ENCODE measurements around the gene HCLS1. TPM values are rescaled to one million over a fixed set of nuclear protein-coding genes. Genes with fewer than 3 reads are reported as not detected.
"Not testable (repeated sequence)": the region's sequence is repeated elsewhere in the genome, so short reads cannot be mapped to it uniquely, and the experiment has no call there.

HCLS1 gene
- total RNA-seq, 2 experiments from 2014 or later: 183 to 193 TPM

DNA sequence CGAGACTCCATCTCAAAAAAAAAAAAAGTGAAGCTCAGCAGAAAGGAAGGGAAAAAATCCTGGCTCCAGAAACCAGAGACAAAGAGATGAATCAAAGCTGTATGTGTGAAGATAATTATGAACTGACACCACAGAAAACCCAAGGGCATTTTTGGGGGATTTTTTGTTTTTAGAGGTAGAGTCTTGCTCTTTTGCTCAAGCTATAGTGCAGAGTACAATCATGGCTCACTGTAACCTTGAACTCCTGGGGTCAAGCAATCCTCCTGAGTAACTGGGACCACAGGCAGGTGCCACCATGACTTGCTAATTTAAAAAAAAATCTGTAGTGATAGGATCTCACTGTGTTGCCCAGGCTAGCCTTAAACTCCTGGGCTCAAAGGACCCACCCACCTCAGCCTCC is 22.8 kb downstream of the HCLS1 start:
- Mint-ChIP-seq H3K27ac (peak overlapping the region; percentile 65), H3K27me3 (no peaks in the 10 kb centered on the region), H3K9me3 (no peaks in the 10 kb centered on the region)

DNA sequence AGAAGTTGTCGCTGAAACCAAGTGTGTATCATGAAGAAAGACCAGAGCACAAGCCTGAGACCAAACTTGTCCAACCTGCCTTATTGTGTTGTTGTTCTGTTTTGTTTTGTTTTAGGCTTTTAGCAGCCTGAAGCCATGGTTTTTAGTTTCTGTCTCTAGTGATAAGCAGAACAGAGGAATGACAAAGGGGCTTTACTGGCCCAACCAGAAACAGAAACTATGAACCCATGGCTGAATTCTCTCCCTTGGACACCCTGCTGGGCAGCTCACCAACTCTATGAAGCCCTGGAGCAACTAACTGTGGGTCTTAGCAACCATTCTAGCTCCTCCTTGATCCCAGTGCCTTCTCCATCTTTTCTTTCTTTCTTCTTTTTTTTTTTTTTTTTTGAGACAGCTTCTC is 30.3 kb downstream of the HCLS1 start:
- no peak for DNase-seq
- Mint-ChIP-seq H3K4me3 (no peak overlapping the region), H3K4me1 (no peaks in the 10 kb centered on the region), H3K36me3 (peaks cover 41% of the 10 kb centered on the region), H3K9me3 (no peaks in the 10 kb centered on the region), H3K27ac (peak overlapping the region; percentile 53), H3K27me3 (no peaks in the 10 kb centered on the region)

More for the DNA sequence above, 22.8 kb downstream of the HCLS1 start:
- Mint-ChIP-seq H3K4me1 (peaks cover 24% of the 10 kb centered on the region), H3K4me3 (no peak overlapping the region), H3K36me3 (peaks cover 53% of the 10 kb centered on the region)
- DNase-seq: no peak

DNA sequence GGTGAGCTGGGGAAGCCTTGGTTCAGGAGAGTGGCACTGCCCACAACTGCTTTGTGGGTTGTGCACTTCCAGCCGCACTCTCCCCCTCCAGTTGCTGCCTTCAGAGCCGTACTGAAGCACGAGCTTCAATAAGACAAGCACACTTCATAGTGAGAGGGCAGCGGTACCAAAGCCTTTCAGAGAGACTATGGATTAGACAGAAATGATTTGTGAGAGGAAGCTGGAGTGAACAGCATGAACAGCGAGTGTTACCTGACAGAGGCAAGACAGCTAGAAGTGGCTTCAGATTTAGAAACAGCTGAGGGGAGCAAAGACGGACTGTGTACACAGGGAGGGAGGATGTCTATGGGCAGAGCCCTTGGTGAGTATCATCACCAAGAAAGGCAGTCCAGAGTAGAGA is 31.1 kb downstream of the HCLS1 start:
- peaks cover 35% of the 10 kb centered on the region for H3K36me3 Mint-ChIP-seq
- H3K4me1 Mint-ChIP-seq: no peaks in the 10 kb centered on the region
- DNase-seq: no peak
- H3K27me3 Mint-ChIP-seq: no peaks in the 10 kb centered on the region
- no peak overlapping the region for H3K4me3 Mint-ChIP-seq
- no peaks in the 10 kb centered on the region for H3K9me3 Mint-ChIP-seq
- H3K27ac Mint-ChIP-seq: peak overlapping the region; percentile 56

DNA sequence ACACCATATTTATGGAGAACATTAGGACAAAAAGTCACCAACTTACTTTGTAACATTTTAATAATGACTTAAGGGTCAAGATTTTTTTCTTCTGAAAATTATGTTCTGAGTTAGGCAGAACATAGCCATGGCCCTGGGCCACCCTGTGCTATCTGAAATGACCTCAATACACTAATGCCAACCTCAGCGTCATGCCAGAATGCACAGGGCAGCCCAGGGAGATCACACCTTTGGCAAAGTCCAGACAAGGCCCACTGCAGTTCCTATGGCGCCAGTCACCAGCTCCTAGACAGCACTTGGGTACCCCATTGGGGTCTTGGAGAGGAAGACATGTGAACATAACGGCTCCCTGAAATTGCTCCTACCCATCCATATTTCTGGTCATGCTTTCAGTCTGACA is 33.1 kb downstream of the HCLS1 start:
- H3K4me1 Mint-ChIP-seq: no peaks in the 10 kb centered on the region
- H3K4me3 Mint-ChIP-seq: no peak overlapping the region
- H3K9me3 Mint-ChIP-seq: no peaks in the 10 kb centered on the region
- no peaks in the 10 kb centered on the region for H3K27me3 Mint-ChIP-seq
- H3K27ac Mint-ChIP-seq: no peak overlapping the region
- no peak for DNase-seq
- H3K36me3 Mint-ChIP-seq: peaks cover 28% of the 10 kb centered on the region

DNA sequence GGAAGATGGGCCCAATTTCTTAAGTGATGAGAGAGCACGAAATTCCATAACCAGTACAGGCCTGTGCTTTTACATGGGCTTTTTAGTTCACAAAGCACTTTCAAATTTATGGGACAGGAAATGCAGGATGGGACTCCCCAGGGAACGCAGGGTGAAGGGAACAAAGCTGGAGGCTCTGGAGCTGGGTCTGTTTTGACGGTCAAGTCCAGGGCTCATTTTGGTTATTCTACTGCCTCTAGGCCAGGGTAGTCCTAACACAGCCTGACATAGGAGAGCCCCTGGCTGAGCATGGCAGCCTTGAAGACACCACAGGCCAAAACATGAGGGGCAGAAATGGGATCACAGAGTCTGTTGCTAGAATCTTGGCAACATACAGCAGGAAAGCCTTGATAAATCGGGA is 33.5 kb downstream of the HCLS1 start:
- H3K36me3 Mint-ChIP-seq: peaks cover 26% of the 10 kb centered on the region
- no peak overlapping the region for H3K27ac Mint-ChIP-seq
- no peaks in the 10 kb centered on the region for H3K9me3 Mint-ChIP-seq
- H3K4me1 Mint-ChIP-seq: no peaks in the 10 kb centered on the region
- no peaks in the 10 kb centered on the region for H3K27me3 Mint-ChIP-seq
- H3K4me3 Mint-ChIP-seq: no peak overlapping the region
- no peak for DNase-seq

DNA sequence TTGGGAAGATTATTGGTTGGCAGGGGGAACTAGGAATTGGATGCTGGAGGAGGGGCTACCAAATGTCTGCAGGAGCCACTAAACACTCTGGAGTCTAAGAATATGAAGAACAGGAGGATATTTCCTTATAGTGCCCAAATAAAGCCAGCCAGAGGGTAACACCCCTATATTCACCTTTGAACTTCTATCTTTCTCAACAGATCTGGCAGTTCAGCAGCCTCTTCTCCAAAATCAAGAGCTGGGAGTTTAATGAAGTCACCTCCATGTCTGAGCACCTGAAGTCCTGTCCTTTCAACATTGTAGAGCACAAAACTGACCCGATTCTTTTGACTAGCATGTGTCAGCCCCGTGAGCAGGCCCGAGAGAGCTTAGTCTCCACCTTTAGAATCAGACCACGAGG is 34.2 kb downstream of the HCLS1 start:
- no peaks in the 10 kb centered on the region for H3K4me1 Mint-ChIP-seq
- H3K27ac Mint-ChIP-seq: no peak overlapping the region
- H3K4me3 Mint-ChIP-seq: no peak overlapping the region
- no peaks in the 10 kb centered on the region for H3K9me3 Mint-ChIP-seq
- no peak for DNase-seq
- H3K36me3 Mint-ChIP-seq: peaks cover 21% of the 10 kb centered on the region
- H3K27me3 Mint-ChIP-seq: no peaks in the 10 kb centered on the region

DNA sequence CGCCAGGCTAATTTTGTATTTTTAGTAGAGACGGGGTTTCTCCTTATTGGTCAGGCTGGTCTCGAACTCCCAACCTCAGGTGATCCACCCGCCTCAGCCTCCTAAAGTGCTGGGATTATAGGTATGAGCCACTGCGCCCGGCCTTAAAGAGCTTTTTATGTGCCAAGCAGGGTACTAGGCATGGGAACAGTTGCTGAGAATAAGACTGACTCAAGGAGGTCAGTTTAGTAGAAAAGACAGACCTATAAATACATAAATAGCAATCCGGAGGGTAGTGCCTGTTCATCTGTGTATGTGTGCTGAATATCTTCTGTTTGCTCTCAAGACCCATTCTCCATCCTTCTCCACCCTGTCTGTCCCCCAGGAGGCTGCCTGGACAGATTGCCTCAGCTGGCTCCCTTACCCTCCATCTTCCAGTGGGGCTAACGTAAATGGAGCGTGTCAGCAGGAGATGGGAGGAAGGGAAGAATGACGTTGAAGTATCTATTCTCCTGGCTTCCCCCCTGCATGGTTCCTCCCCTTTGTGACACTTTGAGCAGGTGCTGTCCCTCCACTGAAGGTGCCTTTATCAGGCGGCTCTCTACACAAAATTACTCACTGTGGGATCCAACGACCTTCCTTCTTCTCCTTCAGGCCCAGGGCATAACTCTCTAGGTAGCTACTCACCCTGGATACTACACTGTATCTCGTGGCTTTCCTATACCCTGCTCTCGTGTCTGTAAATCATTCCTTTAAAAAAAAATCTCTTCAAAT is 36.4 kb downstream of the HCLS1 start:
- Mint-ChIP-seq H3K27ac (no peak overlapping the region), H3K36me3 (peaks cover 3% of the 10 kb centered on the region), H3K4me3 (no peak overlapping the region), H3K9me3 (no peaks in the 10 kb centered on the region), H3K4me1 (no peaks in the 10 kb centered on the region), H3K27me3 (no peaks in the 10 kb centered on the region)
- DNase-seq: no peak

DNA sequence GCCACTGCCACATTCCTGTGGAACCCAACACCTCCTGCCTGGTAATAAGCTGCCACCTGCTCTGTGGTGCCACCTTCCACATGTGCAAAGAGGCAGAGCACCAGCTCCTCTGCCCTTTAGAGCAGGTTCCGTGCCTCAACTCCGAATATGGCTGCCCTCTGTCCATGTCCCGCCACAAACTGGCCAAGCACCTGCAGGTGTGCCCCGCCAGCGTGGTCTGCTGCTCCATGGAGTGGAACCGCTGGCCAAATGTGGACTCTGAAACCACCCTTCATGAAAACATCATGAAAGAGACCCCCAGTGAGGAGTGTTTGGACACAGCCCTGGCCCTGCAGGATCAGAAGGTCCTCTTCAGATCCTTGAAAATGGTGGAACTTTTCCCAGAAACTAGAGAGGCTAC is 39.2 kb downstream of the HCLS1 start:
- Mint-ChIP-seq H3K4me1 (no peaks in the 10 kb centered on the region), H3K9me3 (no peaks in the 10 kb centered on the region), H3K4me3 (no peak overlapping the region), H3K27me3 (no peaks in the 10 kb centered on the region), H3K27ac (no peak overlapping the region), H3K36me3 (no peaks in the 10 kb centered on the region)
- DNase-seq: no peak

DNA sequence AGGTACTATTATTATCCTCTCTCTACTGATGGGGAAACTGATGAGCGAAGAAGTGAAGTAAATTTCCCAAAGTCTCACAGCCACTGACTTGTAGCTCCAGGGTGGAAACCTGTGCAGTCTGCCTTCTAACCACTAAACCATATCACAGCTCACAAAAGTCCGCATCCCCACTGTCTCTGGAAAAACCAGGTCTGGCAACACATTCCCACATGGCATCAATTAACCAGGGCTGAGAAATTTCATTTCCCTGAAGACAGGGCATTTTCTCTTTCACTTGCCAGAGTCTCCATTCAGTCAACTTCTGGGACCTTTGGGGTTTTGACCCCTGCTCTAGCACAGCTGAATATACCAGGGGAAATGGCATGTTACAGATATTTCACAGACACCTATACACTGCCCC is 41.0 kb downstream of the HCLS1 start:
- no peak overlapping the region for H3K27ac Mint-ChIP-seq
- H3K9me3 Mint-ChIP-seq: no peaks in the 10 kb centered on the region
- H3K4me3 Mint-ChIP-seq: no peak overlapping the region
- no peak for DNase-seq
- H3K36me3 Mint-ChIP-seq: no peaks in the 10 kb centered on the region
- no peaks in the 10 kb centered on the region for H3K4me1 Mint-ChIP-seq
- no peaks in the 10 kb centered on the region for H3K27me3 Mint-ChIP-seq

DNA sequence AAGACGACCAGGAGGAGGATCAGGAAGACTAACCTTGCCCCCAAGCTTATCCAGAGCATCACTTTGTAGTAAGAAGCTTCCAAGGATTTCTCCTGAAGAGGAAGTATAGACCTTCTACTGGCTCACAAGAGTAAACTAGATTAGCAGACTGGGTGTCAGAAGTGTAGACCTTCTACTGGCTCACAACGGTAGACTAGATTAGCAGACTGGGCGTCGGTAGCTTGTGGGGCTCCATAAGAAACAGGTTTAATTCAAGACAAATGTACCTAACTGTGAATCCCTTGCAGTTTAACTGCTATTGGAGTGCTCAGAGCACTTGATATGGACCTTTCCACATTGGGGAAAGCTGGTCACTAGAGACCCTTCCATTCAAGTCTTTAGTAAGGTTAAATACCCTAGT is 54.6 kb downstream of the HCLS1 start:
- H3K4me1 Mint-ChIP-seq: no peaks in the 10 kb centered on the region
- H3K27me3 Mint-ChIP-seq: no peaks in the 10 kb centered on the region
- H3K27ac Mint-ChIP-seq: no peak overlapping the region
- no peak for DNase-seq
- no peaks in the 10 kb centered on the region for H3K9me3 Mint-ChIP-seq
- no peaks in the 10 kb centered on the region for H3K36me3 Mint-ChIP-seq
- H3K4me3 Mint-ChIP-seq: no peak overlapping the region

DNA sequence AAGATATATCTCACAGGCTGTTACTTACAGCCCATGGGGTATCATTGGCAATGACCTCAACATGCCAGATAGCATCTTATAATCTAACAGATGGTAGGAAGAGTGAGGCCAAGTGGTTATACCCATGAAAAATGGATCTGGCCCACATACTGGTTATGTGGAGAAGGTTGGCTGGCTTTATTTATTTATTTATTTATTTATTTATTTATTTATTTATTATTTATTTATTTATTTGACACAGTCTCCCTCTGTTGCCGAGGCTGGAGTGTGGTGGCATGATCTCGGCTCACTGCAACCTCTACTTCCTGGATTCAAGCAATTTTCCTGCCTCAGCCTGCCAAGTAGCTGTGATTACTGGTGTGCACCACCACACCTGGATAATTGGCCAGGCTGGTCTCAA is 55.9 kb downstream of the HCLS1 start:
- no peak overlapping the region for H3K4me3 Mint-ChIP-seq
- H3K4me1 Mint-ChIP-seq: no peaks in the 10 kb centered on the region
- H3K27me3 Mint-ChIP-seq: no peaks in the 10 kb centered on the region
- no peaks in the 10 kb centered on the region for H3K9me3 Mint-ChIP-seq
- no peak overlapping the region for H3K27ac Mint-ChIP-seq
- DNase-seq: no peak
- no peaks in the 10 kb centered on the region for H3K36me3 Mint-ChIP-seq

DNA sequence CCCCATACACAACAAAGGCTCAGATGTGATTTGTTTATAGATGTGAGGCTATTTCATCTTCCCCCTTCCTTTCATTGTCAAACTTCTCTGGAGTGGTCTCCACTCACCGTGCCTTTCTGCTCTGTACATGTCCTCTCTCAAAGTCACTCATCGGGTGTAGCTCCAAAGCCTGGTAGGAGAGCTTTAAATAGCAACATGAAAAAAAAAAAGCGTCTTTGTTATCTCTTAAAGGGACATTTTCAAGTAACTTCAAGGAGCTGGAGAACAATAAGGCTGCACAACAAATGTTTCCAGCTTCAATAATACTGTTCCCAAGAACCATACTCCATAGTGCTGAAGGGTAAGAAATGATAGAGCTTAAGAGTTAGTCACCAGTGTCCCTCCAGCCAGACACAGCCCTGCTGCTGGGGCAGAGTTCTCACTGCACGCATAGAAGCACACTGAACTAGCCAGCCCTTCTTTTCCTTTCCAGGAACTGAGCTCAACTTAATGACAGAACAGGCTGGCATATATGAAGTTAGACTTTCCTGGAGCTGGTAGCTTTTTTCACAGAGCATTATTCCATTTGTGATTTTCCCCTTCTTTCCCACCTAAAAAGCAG is 59.4 kb downstream of the HCLS1 start:
- no peaks in the 10 kb centered on the region for H3K9me3 Mint-ChIP-seq
- no peak overlapping the region for H3K27ac Mint-ChIP-seq
- no peaks in the 10 kb centered on the region for H3K27me3 Mint-ChIP-seq
- no peaks in the 10 kb centered on the region for H3K36me3 Mint-ChIP-seq
- H3K4me3 Mint-ChIP-seq: no peak overlapping the region
- H3K4me1 Mint-ChIP-seq: no peaks in the 10 kb centered on the region
- no peak for DNase-seq

DNA sequence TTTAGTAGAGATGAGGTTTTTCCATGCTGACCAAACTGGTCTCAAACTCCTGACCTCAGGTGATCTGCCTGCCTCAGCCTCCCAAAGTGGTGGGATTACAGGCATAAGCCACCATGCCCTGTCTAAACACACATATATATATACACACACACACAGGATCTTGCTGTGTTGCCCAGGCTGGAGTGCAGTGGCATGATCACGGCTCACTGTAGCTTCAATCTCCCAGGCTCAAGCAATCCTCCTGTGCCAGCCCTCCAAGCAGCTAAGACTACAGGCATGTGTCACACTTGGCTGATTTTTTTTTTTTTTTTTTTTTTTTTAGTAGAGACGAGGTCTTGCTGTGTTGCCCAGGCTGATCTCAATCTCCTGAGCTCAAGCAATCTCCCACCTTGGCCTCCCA is 60.8 kb downstream of the HCLS1 start:
- not testable (repeated sequence) for H3K27me3 Mint-ChIP-seq, H3K36me3 Mint-ChIP-seq, H3K27ac Mint-ChIP-seq, H3K9me3 Mint-ChIP-seq, H3K4me1 Mint-ChIP-seq, DNase-seq, H3K4me3 Mint-ChIP-seq

DNA sequence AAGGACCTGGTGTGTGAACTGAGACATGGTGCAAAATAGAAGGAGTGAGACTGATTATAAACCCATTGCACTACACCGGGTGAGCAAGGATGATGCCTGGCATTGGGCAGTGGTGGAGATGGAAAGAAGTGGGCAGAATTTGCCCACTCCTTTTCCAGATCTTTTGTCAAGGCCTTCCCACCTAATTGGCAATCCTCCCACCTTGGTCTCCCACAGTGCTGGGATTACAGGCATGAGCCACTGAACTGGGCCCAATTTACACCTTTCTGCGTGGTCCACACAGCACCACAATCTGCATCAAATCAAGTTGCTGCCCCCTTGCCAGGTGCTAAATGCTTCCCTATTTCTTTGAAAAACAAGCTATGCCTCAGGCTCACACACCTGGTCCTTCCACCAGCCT is 62.1 kb downstream of the HCLS1 start:
- Mint-ChIP-seq H3K27me3 (no peaks in the 10 kb centered on the region), H3K27ac (no peak overlapping the region), H3K9me3 (no peaks in the 10 kb centered on the region), H3K4me1 (no peaks in the 10 kb centered on the region), H3K36me3 (no peaks in the 10 kb centered on the region), H3K4me3 (no peak overlapping the region)
- DNase-seq: no peak

DNA sequence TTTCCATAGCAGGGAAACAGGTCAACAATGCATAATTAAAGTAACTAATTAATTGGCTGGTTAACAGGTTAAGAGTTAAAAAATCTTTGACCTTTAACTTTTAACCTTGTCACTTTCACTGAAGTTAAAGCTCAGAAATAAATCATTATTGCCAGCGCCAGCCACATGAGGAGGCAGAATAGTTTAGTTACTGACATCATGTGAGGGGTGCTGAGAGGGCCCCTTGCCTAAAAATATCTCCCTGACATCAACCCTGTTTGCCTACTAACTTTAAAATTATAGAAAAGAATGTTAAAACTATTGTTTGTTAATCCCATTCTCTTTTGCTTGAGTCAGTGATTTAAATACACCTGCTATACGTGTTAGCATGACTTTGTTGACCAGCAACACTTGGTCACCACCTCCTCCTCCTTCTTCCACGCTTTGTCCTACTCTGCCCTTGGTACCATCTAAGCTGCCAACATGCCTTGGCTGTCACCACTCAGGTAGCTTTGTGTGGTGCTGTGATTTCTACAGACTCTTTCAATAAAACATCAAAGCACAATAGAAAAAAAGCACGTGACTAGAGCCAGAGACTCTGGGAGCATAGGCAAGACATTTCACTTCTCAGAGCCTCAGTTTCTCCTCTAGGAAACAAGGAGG is 64.8 kb downstream of the HCLS1 start:
- no peaks in the 10 kb centered on the region for H3K36me3 Mint-ChIP-seq
- H3K27ac Mint-ChIP-seq: no peak overlapping the region
- no peak for DNase-seq
- H3K4me3 Mint-ChIP-seq: no peak overlapping the region
- H3K27me3 Mint-ChIP-seq: no peaks in the 10 kb centered on the region
- no peaks in the 10 kb centered on the region for H3K4me1 Mint-ChIP-seq
- no peaks in the 10 kb centered on the region for H3K9me3 Mint-ChIP-seq

DNA sequence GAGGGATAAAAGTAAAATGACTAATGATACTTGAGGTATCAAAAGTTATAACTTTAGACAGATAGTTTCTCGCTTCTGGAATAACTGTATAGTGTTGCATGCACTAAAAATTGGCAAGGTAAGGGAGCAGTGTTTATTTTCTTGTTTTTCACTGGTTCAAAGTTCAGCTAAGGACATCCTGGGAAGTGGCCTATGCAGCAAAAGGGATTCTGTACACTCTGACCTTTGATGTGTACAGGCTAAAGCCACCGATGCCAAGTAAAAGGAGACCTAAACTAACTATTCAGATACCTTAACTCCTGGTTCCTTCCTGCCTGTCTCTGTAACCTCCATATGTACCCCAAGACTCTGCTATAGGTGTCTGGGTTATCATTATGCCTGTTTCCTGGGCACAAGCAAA is 65.9 kb downstream of the HCLS1 start:
- no peak for DNase-seq
- H3K36me3 Mint-ChIP-seq: no peaks in the 10 kb centered on the region
- no peaks in the 10 kb centered on the region for H3K9me3 Mint-ChIP-seq
- no peak overlapping the region for H3K27ac Mint-ChIP-seq
- no peak overlapping the region for H3K4me3 Mint-ChIP-seq
- H3K4me1 Mint-ChIP-seq: no peaks in the 10 kb centered on the region
- no peaks in the 10 kb centered on the region for H3K27me3 Mint-ChIP-seq

All from activated naive CD8-positive, alpha-beta T cell treated with anti-CD3 and anti-CD28 coated beads for 36 hours (primary cell).